DOHH2 (cell line): Measurements from ENCODE around the gene MAFG.

Source experiments
- EZH2phosphoT487 ChIP-seq: fragments of 200-600 bp; sonication (generic); IDR thresholded peaks from 2 replicates; pipeline ENCODE4 v1.6.1; 2017; ENCODE audit warnings: borderline replicate concordance, mild to moderate bottlenecking, antibody characterized with exemption, low read length, moderate library complexity, mixed read lengths
- TF ChIP-seq, protein P1 (sequence below): fragments of 200-600 bp; sonication (generic); IDR thresholded peaks from one replicate; pipeline ENCODE4 v1.5.1; 2014; ENCODE audit warnings: antibody characterized with exemption, mild to moderate bottlenecking, low read depth, low read length; ENCODE audit not compliant: poor library complexity, severe bottlenecking

DNA sequence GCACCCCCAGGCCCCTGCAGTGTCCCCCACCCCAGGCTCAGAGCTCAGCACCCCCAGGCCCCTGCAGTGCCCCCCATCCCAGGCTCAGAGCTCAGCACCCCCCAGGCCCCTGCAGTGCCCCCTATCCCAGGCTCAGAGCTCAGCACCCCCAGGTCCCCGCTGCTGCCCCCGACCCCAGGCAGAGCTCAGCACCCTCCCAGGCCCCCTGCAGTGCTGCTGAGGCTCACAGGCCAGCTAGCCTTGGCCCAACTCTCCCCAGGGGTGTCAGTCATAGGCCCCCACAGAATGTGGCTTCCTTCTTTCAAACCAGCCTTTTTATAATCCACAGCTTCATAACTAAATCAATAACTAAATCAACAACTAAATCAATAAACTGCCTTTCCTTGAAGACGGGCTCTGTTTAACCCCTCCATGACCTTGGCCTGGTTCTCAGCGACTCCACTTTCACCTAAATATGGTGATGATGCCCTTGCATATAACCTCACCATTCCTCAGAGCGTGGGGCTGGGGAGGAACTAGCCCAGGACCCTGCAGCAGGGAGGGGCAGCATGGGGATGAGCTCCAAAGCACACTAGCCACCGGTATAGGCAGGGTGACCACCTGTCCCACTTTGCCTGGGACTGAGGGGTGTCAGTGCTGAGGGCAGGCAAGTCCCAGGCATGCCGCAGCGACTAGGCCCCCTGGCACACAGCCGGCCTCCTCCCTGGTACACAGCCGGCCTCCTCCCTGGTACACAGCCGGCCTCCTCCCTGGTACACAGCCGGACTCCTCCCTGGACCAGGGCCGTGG lies 28.4 kb upstream of the MAFG start:
- TF ChIP-seq, protein P1, sequence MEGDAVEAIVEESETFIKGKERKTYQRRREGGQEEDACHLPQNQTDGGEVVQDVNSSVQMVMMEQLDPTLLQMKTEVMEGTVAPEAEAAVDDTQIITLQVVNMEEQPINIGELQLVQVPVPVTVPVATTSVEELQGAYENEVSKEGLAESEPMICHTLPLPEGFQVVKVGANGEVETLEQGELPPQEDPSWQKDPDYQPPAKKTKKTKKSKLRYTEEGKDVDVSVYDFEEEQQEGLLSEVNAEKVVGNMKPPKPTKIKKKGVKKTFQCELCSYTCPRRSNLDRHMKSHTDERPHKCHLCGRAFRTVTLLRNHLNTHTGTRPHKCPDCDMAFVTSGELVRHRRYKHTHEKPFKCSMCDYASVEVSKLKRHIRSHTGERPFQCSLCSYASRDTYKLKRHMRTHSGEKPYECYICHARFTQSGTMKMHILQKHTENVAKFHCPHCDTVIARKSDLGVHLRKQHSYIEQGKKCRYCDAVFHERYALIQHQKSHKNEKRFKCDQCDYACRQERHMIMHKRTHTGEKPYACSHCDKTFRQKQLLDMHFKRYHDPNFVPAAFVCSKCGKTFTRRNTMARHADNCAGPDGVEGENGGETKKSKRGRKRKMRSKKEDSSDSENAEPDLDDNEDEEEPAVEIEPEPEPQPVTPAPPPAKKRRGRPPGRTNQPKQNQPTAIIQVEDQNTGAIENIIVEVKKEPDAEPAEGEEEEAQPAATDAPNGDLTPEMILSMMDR: no peak
- no peak for TF ChIP-seq EZH2phosphoT487
